Neural progenitor cell (in vitro differentiated cells): ENCODE measurements around the gene DCANP1. TPM values are rescaled to one million over a fixed set of nuclear protein-coding genes. Genes with fewer than 3 reads are reported as not detected.

ENCODE experiments used
- DNase-seq: peaks from one replicate; pipeline ENCODE4 v3.0.0-alpha.2; 2016; ENCODE audit warnings: low spot score
- H2AFZ ChIP-seq: fragments of 200-600 bp; sonication (generic); replicated peaks from 2 replicates; pipeline ENCODE4 v1.6.1; 2016; ENCODE audit warnings: antibody characterized with exemption
- H3F3A ChIP-seq: fragments of 200-600 bp; sonication (generic); 2 replicates; pipeline ENCODE4 v1.6.1; 2016; ENCODE audit warnings: antibody characterized with exemption, low read depth
- H3K27ac ChIP-seq: fragments of 200-600 bp; sonication (generic); 2 replicates; pipeline ENCODE4 v1.5.1; 2016; ENCODE audit warnings: mild to moderate bottlenecking
- H3K27me3 ChIP-seq: fragments of 200-600 bp; sonication (generic); 2 replicates; pipeline ENCODE4 v1.6.1; 2016; ENCODE audit warnings: mild to moderate bottlenecking, moderate library complexity
- H3K36me3 ChIP-seq: fragments of 200-600 bp; sonication (generic); 2 replicates; pipeline ENCODE4 v1.5.1; 2016
- H3K4me1 ChIP-seq: fragments of 200-600 bp; sonication (generic); 2 replicates; pipeline ENCODE4 v1.6.1; 2016; ENCODE audit warnings: mixed run types
- H3K4me2 ChIP-seq: fragments of 200-600 bp; sonication (generic); 2 replicates; pipeline ENCODE4 v1.6.1; 2016
- H3K4me3 ChIP-seq: fragments of 200-600 bp; sonication (generic); 2 replicates; pipeline ENCODE4 v1.5.1; 2016
- H3K79me2 ChIP-seq: fragments of 200-600 bp; sonication (generic); 2 replicates; pipeline ENCODE4 v1.6.1; 2016; ENCODE audit warnings: low read depth
- H3K9ac ChIP-seq: fragments of 200-600 bp; sonication (generic); 2 replicates; pipeline ENCODE4 v1.6.1; 2016
- H3K9me3 ChIP-seq: fragments of 200-600 bp; sonication (generic); 2 replicates; pipeline ENCODE4 v1.5.1; 2016; ENCODE audit warnings: low read depth
- H4K20me1 ChIP-seq: fragments of 200-600 bp; sonication (generic); 2 replicates; pipeline ENCODE4 v1.6.1; 2016; ENCODE audit warnings: low read depth
- H3K27ac Mint-ChIP-seq: 3 replicates; pipeline ENCODE4 v1.8.0; 2021; ENCODE audit warnings: mixed read lengths
- H3K27me3 Mint-ChIP-seq: 2 replicates; pipeline ENCODE4 v1.8.0; 2022; ENCODE audit warnings: low read depth, mild to moderate bottlenecking, inconsistent platforms, moderate library complexity, mixed read lengths; ENCODE audit not compliant: insufficient read depth
- H3K36me3 Mint-ChIP-seq: 3 replicates; pipeline ENCODE4 v1.8.0; 2021; ENCODE audit warnings: mixed read lengths
- H3K4me1 Mint-ChIP-seq: 3 replicates; pipeline ENCODE4 v1.8.0; 2021; ENCODE audit warnings: mixed read lengths
- H3K4me3 Mint-ChIP-seq: 3 replicates; pipeline ENCODE4 v1.8.0; 2021; ENCODE audit warnings: mild to moderate bottlenecking, moderate library complexity, mixed read lengths
- H3K9me3 Mint-ChIP-seq: 3 replicates; pipeline ENCODE4 v1.8.0; 2020; ENCODE audit warnings: mixed read lengths
- EZH2 ChIP-seq: fragments of 200-600 bp; sonication (generic); IDR thresholded peaks from 2 replicates; pipeline ENCODE4 v1.6.1; 2017; ENCODE audit warnings: antibody characterized with exemption, mild to moderate bottlenecking, moderate library complexity
- EZH2phosphoT487 ChIP-seq: fragments of 200-600 bp; sonication (generic); IDR thresholded peaks from 2 replicates; pipeline ENCODE4 v1.6.1; 2017; ENCODE audit warnings: antibody characterized with exemption
- total RNA-seq: library from RNA; depleted of rRNA; stranded (reverse); fragments of >200 nt; gene quantifications from 2 replicates; pipeline ENCODE4 v1.2.3, GENCODE V29; 2015; ENCODE audit warnings: low replicate concordance
- TF ChIP-seq, protein P1 (sequence below): fragments of 200-600 bp; sonication (generic); IDR thresholded peaks from 2 replicates; pipeline ENCODE4 v1.5.1; 2017; ENCODE audit warnings: antibody characterized with exemption, mild to moderate bottlenecking

DCANP1 gene
- total RNA-seq, 1 donor from 2014 or later, result not detected

DNA sequence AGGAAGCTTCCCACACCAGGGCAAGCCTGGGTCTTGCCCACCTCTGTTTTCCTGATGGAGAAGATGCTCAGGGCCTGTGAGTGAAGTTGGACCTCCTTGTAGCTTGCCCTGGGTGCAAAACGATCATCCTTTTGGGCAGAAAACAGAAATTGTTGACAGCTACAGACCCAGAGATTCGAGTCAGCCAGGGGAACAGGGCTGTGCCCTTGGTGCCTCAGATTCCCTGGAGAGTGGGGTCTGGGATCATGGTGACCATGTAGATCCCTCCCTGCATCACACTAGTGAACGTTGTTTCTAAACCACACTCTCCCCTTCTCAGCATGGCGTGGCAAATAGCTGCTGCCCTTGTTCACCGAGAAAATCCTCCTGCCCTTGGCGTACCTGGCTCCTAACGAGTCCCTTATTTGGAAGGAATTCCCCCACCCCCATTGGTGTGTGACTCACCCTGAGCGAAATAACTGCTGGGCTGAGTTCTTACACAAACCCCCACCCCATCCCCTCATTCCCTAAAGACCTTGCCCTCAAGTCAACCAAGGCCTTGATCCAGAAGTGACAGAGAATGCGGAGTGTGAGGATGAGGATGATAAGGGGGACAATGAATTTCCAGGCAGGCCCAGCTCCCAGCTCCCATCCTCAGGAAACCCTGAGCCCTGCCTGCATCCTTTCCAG lies 1.1 kb upstream of the DCANP1 start:
- no peak overlapping the region for H3K9ac ChIP-seq
- no peaks in the 10 kb centered on the region for H4K20me1 ChIP-seq
- H3K4me1 ChIP-seq, result peaks cover 12% of the 10 kb centered on the region
- H3K27ac ChIP-seq, result no peak overlapping the region
- no peak overlapping the region for H3K27ac Mint-ChIP-seq
- peaks cover 16% of the 10 kb centered on the region for H3K27me3 ChIP-seq
- DNase-seq, result no peak
- TF ChIP-seq EZH2phosphoT487 (no peak), EZH2 (no peak)
- TF ChIP-seq, protein P1, sequence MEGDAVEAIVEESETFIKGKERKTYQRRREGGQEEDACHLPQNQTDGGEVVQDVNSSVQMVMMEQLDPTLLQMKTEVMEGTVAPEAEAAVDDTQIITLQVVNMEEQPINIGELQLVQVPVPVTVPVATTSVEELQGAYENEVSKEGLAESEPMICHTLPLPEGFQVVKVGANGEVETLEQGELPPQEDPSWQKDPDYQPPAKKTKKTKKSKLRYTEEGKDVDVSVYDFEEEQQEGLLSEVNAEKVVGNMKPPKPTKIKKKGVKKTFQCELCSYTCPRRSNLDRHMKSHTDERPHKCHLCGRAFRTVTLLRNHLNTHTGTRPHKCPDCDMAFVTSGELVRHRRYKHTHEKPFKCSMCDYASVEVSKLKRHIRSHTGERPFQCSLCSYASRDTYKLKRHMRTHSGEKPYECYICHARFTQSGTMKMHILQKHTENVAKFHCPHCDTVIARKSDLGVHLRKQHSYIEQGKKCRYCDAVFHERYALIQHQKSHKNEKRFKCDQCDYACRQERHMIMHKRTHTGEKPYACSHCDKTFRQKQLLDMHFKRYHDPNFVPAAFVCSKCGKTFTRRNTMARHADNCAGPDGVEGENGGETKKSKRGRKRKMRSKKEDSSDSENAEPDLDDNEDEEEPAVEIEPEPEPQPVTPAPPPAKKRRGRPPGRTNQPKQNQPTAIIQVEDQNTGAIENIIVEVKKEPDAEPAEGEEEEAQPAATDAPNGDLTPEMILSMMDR, result no peak
- no peaks in the 10 kb centered on the region for H3K9me3 Mint-ChIP-seq
- H3K9me3 ChIP-seq, result no peaks in the 10 kb centered on the region
- peaks cover 14% of the 10 kb centered on the region for H3K27me3 Mint-ChIP-seq
- H3F3A ChIP-seq, result peaks cover under 1% of the 10 kb centered on the region
- peaks cover 23% of the 10 kb centered on the region for H3K4me1 Mint-ChIP-seq
- H2AFZ ChIP-seq, result no peak overlapping the region
- no peak overlapping the region for H3K4me3 Mint-ChIP-seq
- no peak overlapping the region for H3K4me3 ChIP-seq
- no peak overlapping the region for H3K4me2 ChIP-seq
- H3K79me2 ChIP-seq, result no peaks in the 10 kb centered on the region
- H3K36me3 Mint-ChIP-seq, result no peaks in the 10 kb centered on the region
- H3K36me3 ChIP-seq, result no peaks in the 10 kb centered on the region

GRCh38 chr5:135446615-135447014 lies 533 bp downstream of the DCANP1 start:
- H3K4me1 Mint-ChIP-seq, result peaks cover 39% of the 10 kb centered on the region
- Histone ChIP-seq H2AFZ (no peak overlapping the region), H3F3A (peaks cover 3% of the 10 kb centered on the region), H3K27me3 (peaks cover under 1% of the 10 kb centered on the region), H3K9me3 (no peaks in the 10 kb centered on the region), H3K79me2 (no peaks in the 10 kb centered on the region), H3K36me3 (no peaks in the 10 kb centered on the region), H3K4me1 (peaks cover 18% of the 10 kb centered on the region), H3K4me3 (no peak overlapping the region), H3K27ac (no peak overlapping the region), H3K4me2 (no peak overlapping the region), H3K9ac (no peak overlapping the region), H4K20me1 (no peaks in the 10 kb centered on the region)
- no peaks in the 10 kb centered on the region for H3K36me3 Mint-ChIP-seq
- TF ChIP-seq, protein P1, result no peak
- no peak for TF ChIP-seq EZH2
- no peak for TF ChIP-seq EZH2phosphoT487
- peaks cover 14% of the 10 kb centered on the region for H3K27me3 Mint-ChIP-seq
- DNase-seq, result no peak
- no peaks in the 10 kb centered on the region for H3K9me3 Mint-ChIP-seq
- H3K4me3 Mint-ChIP-seq, result no peak overlapping the region
- H3K27ac Mint-ChIP-seq, result no peak overlapping the region

DNA sequence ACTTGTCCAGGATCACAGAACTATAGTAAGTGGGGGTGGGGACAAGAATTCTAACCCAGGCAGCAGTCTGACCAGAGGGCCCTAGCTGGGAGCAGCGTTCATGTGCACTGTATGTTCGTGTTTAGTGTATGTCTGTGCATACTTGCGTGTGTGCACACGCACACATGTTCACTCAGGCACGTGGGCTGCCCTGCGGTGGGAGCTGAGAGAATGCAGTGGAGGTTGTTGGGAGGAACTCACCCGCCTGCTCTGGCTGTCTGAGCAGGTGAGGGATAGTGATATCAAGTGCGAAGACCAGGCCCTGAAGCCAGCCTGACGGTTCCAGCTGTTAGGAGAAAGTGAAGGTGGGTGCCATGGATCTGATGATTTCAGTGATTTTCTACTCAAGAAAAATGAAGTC lies 942 bp downstream of the DCANP1 start:
- H3K27ac ChIP-seq, result no peak overlapping the region
- Mint-ChIP-seq H3K27ac (no peak overlapping the region), H3K4me1 (peaks cover 43% of the 10 kb centered on the region), H3K36me3 (no peaks in the 10 kb centered on the region), H3K27me3 (peaks cover 15% of the 10 kb centered on the region), H3K4me3 (no peak overlapping the region), H3K9me3 (no peaks in the 10 kb centered on the region)
- H4K20me1 ChIP-seq, result no peaks in the 10 kb centered on the region
- H3F3A ChIP-seq, result peaks cover 3% of the 10 kb centered on the region
- H3K4me2 ChIP-seq, result no peak overlapping the region
- DNase-seq, result no peak
- TF ChIP-seq EZH2 (no peak), EZH2phosphoT487 (no peak)
- TF ChIP-seq, protein P1, result no peak
- H3K79me2 ChIP-seq, result no peaks in the 10 kb centered on the region
- H3K27me3 ChIP-seq, result no peaks in the 10 kb centered on the region
- H3K9me3 ChIP-seq, result no peaks in the 10 kb centered on the region
- peaks cover 18% of the 10 kb centered on the region for H3K4me1 ChIP-seq
- H3K9ac ChIP-seq, result no peak overlapping the region
- no peak overlapping the region for H3K4me3 ChIP-seq
- no peak overlapping the region for H2AFZ ChIP-seq
- H3K36me3 ChIP-seq, result no peaks in the 10 kb centered on the region
